Measurements from ENCODE around the gene TNK1. TPM values are rescaled to one million over a fixed set of nuclear protein-coding genes. Genes with fewer than 3 reads are reported as not detected.

The TNK1 gene
- total RNA-seq, 1 donor from 2014 or later, result 1.8 TPM

DNA sequence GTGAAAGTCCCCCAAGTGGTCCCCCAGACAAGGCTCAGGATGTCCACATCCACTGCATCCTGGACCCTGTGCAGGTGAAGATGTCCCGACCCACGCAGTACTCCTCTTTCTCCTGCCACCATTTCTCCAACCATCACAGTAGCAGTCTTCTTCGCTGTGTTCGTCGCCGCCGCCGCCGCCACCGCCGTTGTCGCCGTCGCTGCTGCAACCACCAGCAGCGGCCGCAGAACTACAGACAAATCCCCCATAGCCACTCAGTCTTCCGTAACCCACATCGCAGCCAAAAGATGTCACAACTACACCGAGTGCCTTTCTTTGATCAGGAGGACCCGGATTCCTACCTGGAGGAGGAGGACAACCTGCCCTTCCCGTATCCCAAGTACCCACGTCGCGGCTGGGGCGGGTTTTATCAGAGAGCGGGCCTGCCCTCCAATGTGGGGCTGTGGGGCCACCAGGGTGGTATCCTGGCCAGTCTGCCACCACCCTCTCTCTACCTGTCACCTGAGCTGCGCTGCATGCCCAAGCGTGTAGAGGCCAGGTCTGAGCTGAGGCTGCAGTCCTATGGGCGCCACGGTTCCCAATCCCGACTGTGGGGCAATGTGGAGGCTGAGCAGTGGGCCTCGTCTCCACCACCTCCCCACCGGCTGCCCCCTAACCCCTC lies 45.4 kb downstream of the TNK1 start:
- H3K9me3 Mint-ChIP-seq, result no peaks in the 10 kb centered on the region
- TF ChIP-seq, protein P1, sequence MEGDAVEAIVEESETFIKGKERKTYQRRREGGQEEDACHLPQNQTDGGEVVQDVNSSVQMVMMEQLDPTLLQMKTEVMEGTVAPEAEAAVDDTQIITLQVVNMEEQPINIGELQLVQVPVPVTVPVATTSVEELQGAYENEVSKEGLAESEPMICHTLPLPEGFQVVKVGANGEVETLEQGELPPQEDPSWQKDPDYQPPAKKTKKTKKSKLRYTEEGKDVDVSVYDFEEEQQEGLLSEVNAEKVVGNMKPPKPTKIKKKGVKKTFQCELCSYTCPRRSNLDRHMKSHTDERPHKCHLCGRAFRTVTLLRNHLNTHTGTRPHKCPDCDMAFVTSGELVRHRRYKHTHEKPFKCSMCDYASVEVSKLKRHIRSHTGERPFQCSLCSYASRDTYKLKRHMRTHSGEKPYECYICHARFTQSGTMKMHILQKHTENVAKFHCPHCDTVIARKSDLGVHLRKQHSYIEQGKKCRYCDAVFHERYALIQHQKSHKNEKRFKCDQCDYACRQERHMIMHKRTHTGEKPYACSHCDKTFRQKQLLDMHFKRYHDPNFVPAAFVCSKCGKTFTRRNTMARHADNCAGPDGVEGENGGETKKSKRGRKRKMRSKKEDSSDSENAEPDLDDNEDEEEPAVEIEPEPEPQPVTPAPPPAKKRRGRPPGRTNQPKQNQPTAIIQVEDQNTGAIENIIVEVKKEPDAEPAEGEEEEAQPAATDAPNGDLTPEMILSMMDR (IDR thresholded peaks at IDR 0.05), result no peak
- TF ChIP-seq EZH2phosphoT487 (IDR thresholded peaks at IDR 0.05) (no peak), EZH2 (IDR thresholded peaks at IDR 0.05) (no peak)

DNA sequence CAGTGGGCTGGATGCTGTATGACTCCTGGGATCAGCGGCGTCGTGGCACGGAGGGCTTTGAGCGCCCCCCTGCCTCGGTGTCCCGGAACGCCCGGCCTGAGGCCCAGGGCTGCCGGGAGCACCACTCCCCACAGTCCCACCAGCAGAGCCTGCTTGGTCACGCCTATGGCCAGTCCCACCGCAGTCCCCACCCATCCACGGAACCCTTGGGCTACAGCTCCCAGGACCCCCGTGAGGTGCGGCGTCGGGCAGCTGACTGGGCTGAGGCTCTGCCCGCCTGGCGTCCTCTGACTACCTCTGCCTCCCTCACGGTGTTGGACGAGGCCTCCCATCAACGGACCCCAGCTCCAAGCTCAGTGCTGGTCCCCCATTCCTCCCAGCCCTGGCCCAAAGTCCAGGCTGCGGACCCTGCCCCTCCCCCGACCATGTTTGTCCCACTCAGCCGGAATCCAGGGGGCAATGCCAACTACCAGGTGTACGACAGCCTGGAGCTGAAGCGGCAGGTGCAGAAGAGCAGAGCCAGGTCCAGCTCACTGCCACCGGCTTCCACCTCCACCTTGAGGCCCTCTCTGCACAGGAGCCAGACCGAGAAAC lies 46.1 kb downstream of the TNK1 start:
- Histone ChIP-seq H3K9ac (no peak overlapping the region), H3K9me3 (ENCODE audit: low read depth) (no peaks in the 10 kb centered on the region), H4K20me1 (ENCODE audit: low read depth) (no peaks in the 10 kb centered on the region), H3K36me3 (no peaks in the 10 kb centered on the region), H3K4me3 (no peak overlapping the region), H3K27ac (no peak overlapping the region), H3K27me3 (no peaks in the 10 kb centered on the region), H3K79me2 (ENCODE audit: low read depth) (no peaks in the 10 kb centered on the region), H3K4me1 (no peaks in the 10 kb centered on the region), H3K4me2 (no peak overlapping the region), H2AFZ (replicated peaks) (no peak overlapping the region), H3F3A (ENCODE audit: low read depth) (no peaks in the 10 kb centered on the region)
- H3K9me3 Mint-ChIP-seq, result no peaks in the 10 kb centered on the region
- H3K27me3 Mint-ChIP-seq (ENCODE audit: insufficient read depth, low read depth), result peaks cover 17% of the 10 kb centered on the region
- H3K4me1 Mint-ChIP-seq, result peaks cover 3% of the 10 kb centered on the region
- H3K27ac Mint-ChIP-seq, result no peak overlapping the region
- no peak overlapping the region for H3K4me3 Mint-ChIP-seq
- H3K36me3 Mint-ChIP-seq, result no peaks in the 10 kb centered on the region
- TF ChIP-seq EZH2 (IDR thresholded peaks at IDR 0.05), result no peak
- TF ChIP-seq, protein P1 (IDR thresholded peaks at IDR 0.05), result no peak
- TF ChIP-seq EZH2phosphoT487 (IDR thresholded peaks at IDR 0.05), result no peak
- DNase-seq (ENCODE audit: low spot score), result no peak

More for the DNA sequence above, 45.4 kb downstream of the TNK1 start:
- no peaks in the 10 kb centered on the region for H4K20me1 ChIP-seq (ENCODE audit: low read depth)
- H3K4me2 ChIP-seq, result no peak overlapping the region
- Mint-ChIP-seq H3K36me3 (no peaks in the 10 kb centered on the region), H3K4me3 (peak overlapping the region; percentile 12), H3K27ac (peak overlapping the region; percentile 8), H3K27me3 (ENCODE audit: insufficient read depth, low read depth) (peaks cover 17% of the 10 kb centered on the region), H3K4me1 (peaks cover 5% of the 10 kb centered on the region)
- H3K27ac ChIP-seq, result no peak overlapping the region
- H3K4me1 ChIP-seq, result no peaks in the 10 kb centered on the region
- H3K36me3 ChIP-seq, result no peaks in the 10 kb centered on the region
- no peaks in the 10 kb centered on the region for H3K79me2 ChIP-seq (ENCODE audit: low read depth)
- no peak for DNase-seq (ENCODE audit: low spot score)
- H3K9me3 ChIP-seq (ENCODE audit: low read depth), result no peaks in the 10 kb centered on the region
- no peak overlapping the region for H2AFZ ChIP-seq (replicated peaks)
- no peaks in the 10 kb centered on the region for H3K27me3 ChIP-seq
- no peak overlapping the region for H3K9ac ChIP-seq
- no peaks in the 10 kb centered on the region for H3F3A ChIP-seq (ENCODE audit: low read depth)
- H3K4me3 ChIP-seq, result no peak overlapping the region

GRCh38 chr17:7427549-7427948 lies 46.7 kb downstream of the TNK1 start:
- Histone ChIP-seq H3K27me3 (no peaks in the 10 kb centered on the region), H4K20me1 (ENCODE audit: low read depth) (no peaks in the 10 kb centered on the region), H3K4me1 (no peaks in the 10 kb centered on the region), H2AFZ (replicated peaks) (no peak overlapping the region), H3K27ac (no peak overlapping the region), H3K9ac (no peak overlapping the region), H3K79me2 (ENCODE audit: low read depth) (no peaks in the 10 kb centered on the region), H3K9me3 (ENCODE audit: low read depth) (no peaks in the 10 kb centered on the region), H3K4me2 (no peak overlapping the region), H3K36me3 (no peaks in the 10 kb centered on the region), H3K4me3 (no peak overlapping the region), H3F3A (ENCODE audit: low read depth) (no peaks in the 10 kb centered on the region)
- H3K4me1 Mint-ChIP-seq, result peaks cover 3% of the 10 kb centered on the region
- DNase-seq (ENCODE audit: low spot score), result no peak
- peaks cover 13% of the 10 kb centered on the region for H3K27me3 Mint-ChIP-seq (ENCODE audit: insufficient read depth, low read depth)
- peak overlapping the region; percentile 17 for H3K27ac Mint-ChIP-seq
- no peaks in the 10 kb centered on the region for H3K36me3 Mint-ChIP-seq
- no peak overlapping the region for H3K4me3 Mint-ChIP-seq
- no peak for TF ChIP-seq EZH2phosphoT487 (IDR thresholded peaks at IDR 0.05)
- no peak for TF ChIP-seq EZH2 (IDR thresholded peaks at IDR 0.05)
- TF ChIP-seq, protein P1 (IDR thresholded peaks at IDR 0.05), result no peak
- no peaks in the 10 kb centered on the region for H3K9me3 Mint-ChIP-seq

Data from neural progenitor cell (in vitro differentiated cells).